IMR-90 (cell line): ENCODE results near the gene CALY. TPM values are rescaled to one million over a fixed set of nuclear protein-coding genes. Genes with fewer than 3 reads are reported as not detected.

Experiments
- ATAC-seq: fragments of 200-7000 bp; cut with Tn5 transposase; 2 replicates; pipeline ENCODE4 v1.9.1; 2020; ENCODE audit warnings: low read depth, mild to moderate bottlenecking, moderate library complexity
- BruUV-seq: library from RNA; stranded (reverse); fragments of 400-500 nt; replicated peaks from 2 replicates; lab custom pipeline; 2021; lab: Mats Ljungman, UMichigan
- CTCF ChIA-PET: fragments of 300-600 bp; formaldehyde crosslinking; extraction: SDS; loops from one replicate; lab custom pipeline; 2021; ENCODE audit warnings: antibody characterized with exemption; lab: Yijun Ruan, JAX
- POLR2A ChIA-PET: fragments of 300-600 bp; sonication (Branson Sonifier 250); formaldehyde crosslinking; loops from one replicate; lab custom pipeline; 2022; ENCODE audit warnings: antibody characterized with exemption; ENCODE audit not compliant: unreplicated experiment; lab: Charles Lee
- DNase-seq: peaks from one replicate; pipeline ENCODE4 v3.0.0; 2013
- H2AFZ ChIP-seq: replicated peaks from 2 replicates; pipeline ENCODE3; 2013; ENCODE audit warnings: low read length, mild to moderate bottlenecking; ENCODE audit not compliant: poor library complexity
- H2AK5ac ChIP-seq: 2 replicates; pipeline ENCODE4 v1.6.1; 2013; ENCODE audit warnings: low read depth, low read length, inconsistent platforms
- H2AK9ac ChIP-seq: replicated peaks from 2 replicates; pipeline ENCODE3; 2013; ENCODE audit warnings: mild to moderate bottlenecking, low read depth, low read length, moderate library complexity; ENCODE audit not compliant: poor library complexity
- H2BK120ac ChIP-seq: 2 replicates; pipeline ENCODE4 v1.6.1; 2013; ENCODE audit warnings: low read depth, low read length, inconsistent platforms
- H2BK15ac ChIP-seq: 3 replicates; pipeline ENCODE4 v1.6.1; 2013; ENCODE audit warnings: low read depth, low read length, inconsistent platforms
- H2BK20ac ChIP-seq: 2 replicates; pipeline ENCODE4 v1.6.1; 2013; ENCODE audit warnings: low read depth, mild to moderate bottlenecking, inconsistent platforms, low read length, moderate library complexity
- H2BK5ac ChIP-seq: 2 replicates; pipeline ENCODE4 v1.6.1; 2013; ENCODE audit warnings: mild to moderate bottlenecking, low read depth, low read length, inconsistent platforms; ENCODE audit not compliant: poor library complexity, severe bottlenecking
- H3K14ac ChIP-seq: replicated peaks from 2 replicates; pipeline ENCODE4 v1.6.1; 2013; ENCODE audit warnings: low read depth, low read length, inconsistent platforms
- H3K18ac ChIP-seq: 2 replicates; pipeline ENCODE4 v1.6.1; 2013; ENCODE audit warnings: low read depth, low read length, control low read depth
- H3K23ac ChIP-seq: 2 replicates; pipeline ENCODE4 v1.6.1; 2013; ENCODE audit warnings: low read depth, low read length, inconsistent platforms
- H3K27ac ChIP-seq: 2 replicates; pipeline ENCODE4 v1.5.1; 2013; ENCODE audit warnings: mild to moderate bottlenecking, control low read depth, low read length; ENCODE audit not compliant: insufficient read depth
- H3K27me3 ChIP-seq: 2 replicates; pipeline ENCODE4 v1.6.1; 2013; ENCODE audit warnings: low read length; ENCODE audit not compliant: control insufficient read depth, insufficient read depth
- H3K36me3 ChIP-seq: 2 replicates; pipeline ENCODE4 v1.6.1; 2013; ENCODE audit warnings: low read length, mixed read lengths; ENCODE audit not compliant: control insufficient read depth, insufficient read depth
- H3K4ac ChIP-seq: 2 replicates; pipeline ENCODE4 v1.6.1; 2013; ENCODE audit warnings: low read depth, low read length, inconsistent platforms
- H3K4me1 ChIP-seq: 2 replicates; pipeline ENCODE4 v1.6.1; 2013; ENCODE audit warnings: low read length, mixed read lengths; ENCODE audit not compliant: control insufficient read depth, insufficient read depth
- H3K4me2 ChIP-seq: 2 replicates; pipeline ENCODE4 v1.6.1; 2013; ENCODE audit warnings: low read depth, mild to moderate bottlenecking, control low read depth, low read length, moderate library complexity
- H3K4me3 ChIP-seq: 2 replicates; pipeline ENCODE4 v1.5.1; 2013; ENCODE audit warnings: low read depth, mild to moderate bottlenecking, control low read depth, low read length, moderate library complexity; ENCODE audit not compliant: insufficient read depth
- H3K56ac ChIP-seq: 2 replicates; pipeline ENCODE4 v1.6.1; 2013; ENCODE audit warnings: low read length, inconsistent platforms; ENCODE audit not compliant: insufficient read depth; ENCODE audit errors: extremely low read depth
- H3K79me1 ChIP-seq, 2 experiments: 2 replicates each; pipeline ENCODE4 v1.6.1; 2013; ENCODE audit warnings: low read length in 2 of 2, inconsistent platforms in 1 of 2, low read depth in 1 of 2
- H3K9ac ChIP-seq: 2 replicates; pipeline ENCODE4 v1.6.1; 2013; ENCODE audit warnings: low read depth, low read length, control low read depth
- H3K9me1 ChIP-seq: 2 replicates; pipeline ENCODE4 v1.6.1; 2013; ENCODE audit warnings: low read length, inconsistent platforms; ENCODE audit not compliant: insufficient read depth
- H3K9me3 ChIP-seq: 2 replicates; pipeline ENCODE4 v1.6.1; 2013; ENCODE audit warnings: low read length; ENCODE audit not compliant: control insufficient read depth, insufficient read depth
- H4K20me1 ChIP-seq: 2 replicates; pipeline ENCODE4 v1.6.1; 2013; ENCODE audit warnings: low read length, inconsistent platforms; ENCODE audit not compliant: insufficient read depth
- H4K5ac ChIP-seq: 2 replicates; pipeline ENCODE4 v1.6.1; 2013; ENCODE audit warnings: mild to moderate bottlenecking, low read depth, low read length, control low read depth
- H4K8ac ChIP-seq, 2 experiments: 2 replicates each; pipeline ENCODE4 v1.6.1; 2013; ENCODE audit warnings: low read depth in 2 of 2, low read length in 2 of 2, control low read depth in 1 of 2, inconsistent platforms in 1 of 2
- H4K91ac ChIP-seq: 2 replicates; pipeline ENCODE4 v1.6.1; 2013; ENCODE audit warnings: low read depth, low read length, inconsistent platforms; ENCODE audit not compliant: insufficient read depth
- BHLHE40 ChIP-seq: fragments of 150-350 bp; IDR thresholded peaks from 2 replicates; pipeline ENCODE4 v1.6.1; 2016; ENCODE audit warnings: mild to moderate bottlenecking, low read depth, low read length
- CEBPB ChIP-seq: IDR thresholded peaks from 2 replicates; pipeline ENCODE4 v1.6.1; 2012; ENCODE audit warnings: low read depth, low read length, improper control_type of control experiment
- CHD1 ChIP-seq: IDR thresholded peaks from 2 replicates; pipeline ENCODE4 v1.6.1; 2012; ENCODE audit warnings: low read depth, low read length, improper control_type of control experiment
- FOS ChIP-seq: fragments of 150-350 bp; IDR thresholded peaks from 2 replicates; pipeline ENCODE4 v1.6.1; 2016; ENCODE audit warnings: low read depth, low read length
- MAFK ChIP-seq: IDR thresholded peaks from 2 replicates; pipeline ENCODE4 v1.6.1; 2012; ENCODE audit warnings: low read depth, low read length, improper control_type of control experiment
- MAZ ChIP-seq: IDR thresholded peaks from 2 replicates; pipeline ENCODE4 v1.6.1; 2012; ENCODE audit warnings: low read depth, mild to moderate bottlenecking, low read length, improper control_type of control experiment, moderate library complexity, borderline replicate concordance
- MXI1 ChIP-seq: IDR thresholded peaks from 2 replicates; pipeline ENCODE4 v1.6.1; 2012; ENCODE audit warnings: low read depth, mild to moderate bottlenecking, low read length, moderate library complexity, borderline replicate concordance
- NFE2L2 ChIP-seq: fragments of 150-350 bp; IDR thresholded peaks from 2 replicates; pipeline ENCODE4 v1.6.1; 2016; ENCODE audit warnings: low read depth, mild to moderate bottlenecking, low read length
- POLR2A ChIP-seq: IDR thresholded peaks from 2 replicates; pipeline ENCODE4 v1.6.1; 2012; ENCODE audit warnings: mild to moderate bottlenecking, low read depth, low read length
- RAD21 ChIP-seq: IDR thresholded peaks from 2 replicates; pipeline ENCODE4 v1.6.1; 2012; ENCODE audit warnings: low read length, improper control_type of control experiment
- RCOR1 ChIP-seq: IDR thresholded peaks from 2 replicates; pipeline ENCODE4 v1.6.1; 2012; ENCODE audit warnings: mild to moderate bottlenecking, low read length, improper control_type of control experiment; ENCODE audit not compliant: insufficient replicate concordance
- RFX5 ChIP-seq: IDR thresholded peaks from 2 replicates; pipeline ENCODE4 v1.8.0; 2012; ENCODE audit warnings: low read depth, mild to moderate bottlenecking, low read length, moderate library complexity
- SMC3 ChIP-seq: fragments of 150-350 bp; IDR thresholded peaks from 2 replicates; pipeline ENCODE4 v1.6.1; 2016; ENCODE audit warnings: low read depth, mild to moderate bottlenecking, antibody characterized with exemption, low read length, moderate library complexity
- WGBS, 2 experiments: methylation state at CpG; one replicate each; pipeline versions ENCODE4 v1.1.5 to v1.1.7; 2013; ENCODE audit warnings: missing lambda C conversion rate in 2 of 2; ENCODE audit not compliant: insufficient read length in 1 of 2; ENCODE audit errors: extremely low coverage in 2 of 2; 5-methylcytosine and 5-hydroxymethylcytosine counted together
- dilution Hi-C: fragments of 300-500 bp; cut with HindIII; formaldehyde crosslinking; loops from one replicate; pipeline ENCODE4 v1.14.3; 2018; ENCODE audit warnings: low sequenced_read_pairs; ENCODE audit not compliant: unreplicated experiment
- in situ Hi-C: fragments of 300-500 bp; cut with MboI; formaldehyde crosslinking; loops from 3 replicates; pipeline ENCODE4 v1.14.3; 2019; ENCODE audit warnings: low sequenced_read_pairs, inconsistent platforms, mixed read lengths
- intact Hi-C: fragments of 100-400 bp; cut with micrococcal nuclease; formaldehyde crosslinking; loops from 2 replicates; pipeline ENCODE4 v1.10.0; 2022
- polyA plus RNA-seq, 3 experiments: library from polyadenylated mRNA; depleted of rRNA; stranded (reverse); fragments of >200 nt; gene quantifications; 2 replicates each; pipeline ENCODE4 v1.2.3, GENCODE V29; 2012; ENCODE audit warnings: low replicate concordance in 1 of 3
- total RNA-seq: library from RNA; depleted of rRNA; stranded (reverse); fragments of >200 nt; gene quantifications from 2 replicates; pipeline ENCODE4 v1.2.3, GENCODE V29; 2012
- TF ChIP-seq, protein P1 (sequence below): fragments of 150-350 bp; IDR thresholded peaks from 2 replicates; pipeline ENCODE4 v1.6.1; 2016; ENCODE audit warnings: low read depth, mild to moderate bottlenecking, low read length, moderate library complexity, borderline replicate concordance
- TF ChIP-seq, protein P2 (sequence below): conservative IDR thresholded peaks from 2 replicates; pipeline ENCODE4 v1.5.1; 2012; ENCODE audit warnings: mild to moderate bottlenecking, low read depth, low read length, improper control_type of control experiment
- TF ChIP-seq, protein P3 (sequence below): fragments of 150-350 bp; IDR thresholded peaks from 2 replicates; pipeline ENCODE4 v1.6.1; 2017; ENCODE audit warnings: mild to moderate bottlenecking, antibody characterized with exemption, low read length, low read depth

Gene CALY
- total and polyA plus RNA-seq, 2 of the 4 experiments (the other 2 are of a cell fraction) = 0.34 TPM; not detected in 1

DNA sequence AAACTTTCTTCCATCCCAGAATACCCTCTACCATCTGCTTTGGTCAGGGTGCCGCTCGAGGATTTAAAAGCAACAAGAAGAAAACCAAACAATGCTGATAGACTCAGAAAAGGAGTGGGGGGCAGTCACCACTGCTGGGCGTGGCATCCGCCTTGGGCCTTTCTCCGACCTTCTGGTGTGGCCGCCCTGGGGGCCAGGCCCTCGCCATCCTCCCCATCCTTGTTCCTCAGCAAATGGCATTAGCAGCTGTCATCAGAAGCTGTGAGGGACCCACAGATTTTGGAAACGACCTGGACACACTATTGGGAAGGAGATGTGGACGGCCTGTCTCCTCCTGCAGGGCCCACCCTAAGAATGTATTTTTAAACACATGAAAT is 23.9 kb downstream of the CALY start:
- Histone ChIP-seq H4K5ac (no peak overlapping the region), H3K4ac (no peak overlapping the region), H3K27me3 (no peaks in the 10 kb centered on the region), H2AK9ac (no peak overlapping the region), H3K56ac (no peak overlapping the region), H4K91ac (no peak overlapping the region), H3K14ac (no peak overlapping the region), H3K4me1 (peaks cover 3% of the 10 kb centered on the region; the same call in 1 of the 2 replicates), H4K8ac (no peak overlapping the region), H3K9me1 (peaks cover 6% of the 10 kb centered on the region; the same call in 1 of the 2 replicates), H2BK20ac (no peak overlapping the region), H3K18ac (no peak overlapping the region), H4K20me1 (peaks cover 11% of the 10 kb centered on the region), H3K79me1 (peaks cover 7 to 16% of the 10 kb centered on the region in 2 experiments), H2BK120ac (no peak overlapping the region), H3K27ac (no peak overlapping the region), H3K4me3 (no peak overlapping the region), H2BK5ac (no peak overlapping the region), H3K36me3 (peaks cover 14% of the 10 kb centered on the region; the same call in 1 of the 2 replicates), H2AK5ac (no peak overlapping the region), H3K4me2 (no peak overlapping the region), H2BK15ac (no peak overlapping the region), H3K9ac (no peak overlapping the region), H2AFZ (no peak overlapping the region), H3K9me3 (no peaks in the 10 kb centered on the region), H3K23ac (no peak overlapping the region)
- intact Hi-C loops (no loop called here), in situ Hi-C loops (no loop called here), dilution Hi-C loops (no loop called here)
- ATAC-seq (no peak), DNase-seq (no peak)
- BruUV-seq = no TSS peak
- CTCF ChIA-PET = no interaction called here
- TF ChIP-seq MAFK (no peak), POLR2A (no peak), BHLHE40 (no peak), FOS (no peak), SMC3 (no peak), RCOR1 (no peak), CHD1 (no peak), MAZ (no peak), CEBPB (no peak), MXI1 (no peak), NFE2L2 (no peak), RFX5 (no peak), RAD21 (no peak)
- TF ChIP-seq, protein P1, sequence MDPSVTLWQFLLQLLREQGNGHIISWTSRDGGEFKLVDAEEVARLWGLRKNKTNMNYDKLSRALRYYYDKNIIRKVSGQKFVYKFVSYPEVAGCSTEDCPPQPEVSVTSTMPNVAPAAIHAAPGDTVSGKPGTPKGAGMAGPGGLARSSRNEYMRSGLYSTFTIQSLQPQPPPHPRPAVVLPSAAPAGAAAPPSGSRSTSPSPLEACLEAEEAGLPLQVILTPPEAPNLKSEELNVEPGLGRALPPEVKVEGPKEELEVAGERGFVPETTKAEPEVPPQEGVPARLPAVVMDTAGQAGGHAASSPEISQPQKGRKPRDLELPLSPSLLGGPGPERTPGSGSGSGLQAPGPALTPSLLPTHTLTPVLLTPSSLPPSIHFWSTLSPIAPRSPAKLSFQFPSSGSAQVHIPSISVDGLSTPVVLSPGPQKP = no peak
- TF ChIP-seq, protein P2, sequence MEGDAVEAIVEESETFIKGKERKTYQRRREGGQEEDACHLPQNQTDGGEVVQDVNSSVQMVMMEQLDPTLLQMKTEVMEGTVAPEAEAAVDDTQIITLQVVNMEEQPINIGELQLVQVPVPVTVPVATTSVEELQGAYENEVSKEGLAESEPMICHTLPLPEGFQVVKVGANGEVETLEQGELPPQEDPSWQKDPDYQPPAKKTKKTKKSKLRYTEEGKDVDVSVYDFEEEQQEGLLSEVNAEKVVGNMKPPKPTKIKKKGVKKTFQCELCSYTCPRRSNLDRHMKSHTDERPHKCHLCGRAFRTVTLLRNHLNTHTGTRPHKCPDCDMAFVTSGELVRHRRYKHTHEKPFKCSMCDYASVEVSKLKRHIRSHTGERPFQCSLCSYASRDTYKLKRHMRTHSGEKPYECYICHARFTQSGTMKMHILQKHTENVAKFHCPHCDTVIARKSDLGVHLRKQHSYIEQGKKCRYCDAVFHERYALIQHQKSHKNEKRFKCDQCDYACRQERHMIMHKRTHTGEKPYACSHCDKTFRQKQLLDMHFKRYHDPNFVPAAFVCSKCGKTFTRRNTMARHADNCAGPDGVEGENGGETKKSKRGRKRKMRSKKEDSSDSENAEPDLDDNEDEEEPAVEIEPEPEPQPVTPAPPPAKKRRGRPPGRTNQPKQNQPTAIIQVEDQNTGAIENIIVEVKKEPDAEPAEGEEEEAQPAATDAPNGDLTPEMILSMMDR = no peak
- TF ChIP-seq, protein P3, sequence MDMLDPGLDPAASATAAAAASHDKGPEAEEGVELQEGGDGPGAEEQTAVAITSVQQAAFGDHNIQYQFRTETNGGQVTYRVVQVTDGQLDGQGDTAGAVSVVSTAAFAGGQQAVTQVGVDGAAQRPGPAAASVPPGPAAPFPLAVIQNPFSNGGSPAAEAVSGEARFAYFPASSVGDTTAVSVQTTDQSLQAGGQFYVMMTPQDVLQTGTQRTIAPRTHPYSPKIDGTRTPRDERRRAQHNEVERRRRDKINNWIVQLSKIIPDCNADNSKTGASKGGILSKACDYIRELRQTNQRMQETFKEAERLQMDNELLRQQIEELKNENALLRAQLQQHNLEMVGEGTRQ = no peak
- WGBS, 2 experiments = no CpG with 5 or more reads among the region's 9 CpGs
- POLR2A ChIA-PET = no interaction called here
